GM06990 (cell line): ENCODE data around the gene CLEC9A.

Experiments used
- DNase-seq: peaks from one replicate; pipeline ENCODE4 v3.0.0-alpha.2; 2011; ENCODE audit not compliant: insufficient read length; ENCODE audit errors: extremely low read depth
- H3K27me3 ChIP-seq: replicated peaks from 2 replicates; pipeline ENCODE4 v1.6.0; 2011; ENCODE audit warnings: low read length; ENCODE audit not compliant: control insufficient read depth, insufficient read depth
- H3K36me3 ChIP-seq: 2 replicates; pipeline ENCODE4 v1.5.1; 2011; ENCODE audit warnings: low read length; ENCODE audit not compliant: control insufficient read depth, insufficient read depth
- H3K4me3 ChIP-seq: replicated peaks from 2 replicates; pipeline ENCODE4 v1.5.1; 2011; ENCODE audit warnings: low read depth, mild to moderate bottlenecking, control low read depth, low read length
- CTCF ChIP-seq: IDR thresholded peaks from 2 replicates; pipeline ENCODE4 v1.5.1; 2011; ENCODE audit warnings: low read length, control low read depth, mild to moderate bottlenecking, inconsistent platforms; ENCODE audit not compliant: insufficient read depth, poor library complexity, severe bottlenecking

CLEC9A gene

GRCh38 chr12:10030446-10030845 is at the start of gene CLEC9A:
Gene CLEC9A, plus strand, starts transcription at chr12:10030682. Its CDS starts 22,006 bp downstream, at chr12:10052688.
- Histone ChIP-seq H3K27me3 (peaks cover 2% of the 10 kb centered on the region; the same call in 1 of the 2 replicates), H3K36me3 (no peaks in the 10 kb centered on the region), H3K4me3 (no peak within 1 kb of the TSS)
- DNase-seq: no peak
- TF ChIP-seq CTCF: no peak

- H3K4me3 ChIP-seq: no peak overlapping the region
- no peaks in the 10 kb centered on the region for H3K36me3 ChIP-seq
- no peak for DNase-seq
- no peak for TF ChIP-seq CTCF
- H3K27me3 ChIP-seq: no peaks in the 10 kb centered on the region
Observed at GRCh38 chr12:9991876-9992275, 38.6 kb upstream of the CLEC9A start.

- no peak for TF ChIP-seq CTCF
- Histone ChIP-seq H3K27me3 (no peaks in the 10 kb centered on the region; the same call in 1 of the 2 replicates), H3K36me3 (no peaks in the 10 kb centered on the region), H3K4me3 (no peak overlapping the region)
- no peak for DNase-seq
Observed at GRCh38 chr12:9992296-9992695, 38.2 kb upstream of the CLEC9A start.

- Histone ChIP-seq H3K4me3 (no peak within 1 kb of the TSS), H3K36me3 (no peaks in the 10 kb centered on the region), H3K27me3 (no peaks in the 10 kb centered on the region; the same call in 1 of the 2 replicates)
- TF ChIP-seq CTCF: no peak
- no peak for DNase-seq
Observed at GRCh38 chr12:9999016-9999415, 31.5 kb upstream of the CLEC9A start, which contains the start of gene CLEC1B. Gene CLEC1B, minus strand, starts transcription at chr12:9999121. Its CDS starts 21 bp downstream, at chr12:9999100.

GRCh38 chr12:10001171-10001776 is 29.2 kb upstream of the CLEC9A start:
- DNase-seq: no peak

More at GRCh38 chr12:10001171-10001776, 29.2 kb upstream of the CLEC9A start:
- Histone ChIP-seq H3K27me3 (no peaks in the 10 kb centered on the region; the same call in 1 of the 2 replicates), H3K4me3 (no peak overlapping the region), H3K36me3 (no peaks in the 10 kb centered on the region)
- TF ChIP-seq CTCF: no peak
